GM19438 (cell line): ENCODE measurements around the gene RAP1B.
A peak's percentile ranks its signal among the peaks of the same experiment; 100 is the strongest.

Source experiments
- ATAC-seq: cut with Tn5 transposase; IDR thresholded peaks from one replicate; pipeline ENCODE4 v1.9.1; 2021; ENCODE audit warnings: low read depth; ENCODE audit not compliant: unreplicated experiment

Gene RAP1B

GRCh38 chr12:68686595-68687521, 76.2 kb downstream of the RAP1B start, which contains the start of gene NUP107:
TSS of gene NUP107 (plus strand) at chr12:68686978. CDS start at chr12:68687066, 88 bp downstream.
- peak; percentile 97 for ATAC-seq

- peak; percentile 65 for ATAC-seq
Measured at GRCh38 chr12:68695454-68695853, 84.8 kb downstream of the RAP1B start.

- no peak for ATAC-seq
Measured at GRCh38 chr12:68699486-68699885, 88.8 kb downstream of the RAP1B start.
